ENCODE measurements around the gene FGF3.

The FGF3 gene

DNA sequence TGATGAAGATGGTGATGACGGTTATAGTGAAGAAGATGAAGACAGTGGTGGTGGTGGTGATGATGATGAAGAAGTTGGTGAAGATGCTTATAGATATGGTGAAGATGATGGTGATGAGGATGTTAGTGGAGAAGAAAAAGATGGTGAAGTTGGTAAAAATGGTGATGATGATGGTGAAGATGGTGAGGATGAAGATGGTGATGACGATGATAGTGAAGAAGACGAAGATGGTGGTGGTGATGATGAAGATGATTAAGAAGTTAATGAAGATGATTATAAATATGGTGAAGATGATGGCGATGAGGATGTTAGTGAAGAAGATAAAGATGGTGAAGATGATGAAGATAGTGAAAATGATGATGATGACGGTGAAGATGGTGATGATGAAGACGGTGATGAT is 25.2 kb upstream of the FGF3 start:
- DNase-seq (ENCODE audit: low spot score) = no peak

DNA sequence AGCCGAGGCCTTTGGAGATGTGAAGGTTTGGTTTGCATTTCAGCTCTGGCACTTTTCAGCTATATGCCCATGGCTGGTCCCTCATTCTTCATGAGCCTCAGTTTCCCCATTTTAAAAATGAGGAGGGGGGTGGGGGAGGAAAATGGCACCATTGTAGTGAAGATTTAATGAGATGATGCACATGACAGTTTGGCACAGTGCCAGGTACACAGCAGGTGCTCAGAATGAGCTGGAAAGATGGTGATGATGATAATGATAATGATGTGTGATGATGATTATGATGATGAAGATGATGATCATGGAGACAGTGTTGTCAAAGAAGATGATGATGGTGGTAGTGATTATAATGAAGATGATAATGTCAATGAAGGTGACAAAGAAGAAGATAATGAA is 24.3 kb upstream of the FGF3 start:
- DNase-seq (ENCODE audit: low spot score) = no peak

- peak; percentile 5 for DNase-seq (ENCODE audit: low spot score)
These were observed 23.7 kb upstream of the FGF3 start for GRCh38 chr11:69842746-69843528.

DNA sequence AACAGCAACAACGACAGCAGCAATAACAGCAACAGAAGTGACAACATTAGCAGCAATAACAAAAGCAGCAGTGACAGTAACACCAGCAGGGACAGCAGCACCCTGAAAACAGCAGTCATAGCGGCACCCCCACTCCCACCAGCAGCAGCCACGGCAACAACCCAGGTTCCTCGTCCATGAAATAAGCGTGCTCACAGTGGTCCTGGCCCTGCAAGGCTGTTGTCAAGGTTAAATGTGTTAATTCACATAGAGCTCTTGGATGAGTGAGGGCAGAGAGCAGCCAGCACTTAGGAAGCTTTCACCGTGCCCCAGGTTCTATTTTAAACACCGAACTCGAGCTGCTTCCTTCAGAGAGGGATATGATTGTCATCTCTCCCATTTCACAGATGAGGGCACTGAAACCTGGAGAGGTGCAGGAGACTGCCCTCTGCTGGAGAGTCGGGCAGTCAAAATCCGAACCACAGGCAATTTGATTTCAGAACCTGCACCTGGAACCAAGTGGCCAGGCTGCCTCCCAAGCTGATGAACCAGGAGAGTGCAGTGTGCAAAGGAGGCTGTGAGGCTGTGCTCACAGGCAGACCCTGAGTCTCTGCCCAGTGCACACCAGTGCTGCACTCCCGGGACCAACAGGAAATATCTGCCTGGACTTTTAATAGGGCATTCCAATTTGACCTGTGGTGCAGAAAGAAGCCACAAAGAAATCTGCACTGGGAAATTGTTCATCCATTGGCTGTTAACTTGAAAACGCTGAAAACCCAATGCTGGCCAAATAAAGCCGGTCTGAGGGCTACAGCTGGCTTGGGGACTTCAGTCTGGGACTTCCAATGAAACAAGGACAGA is 22.9 kb upstream of the FGF3 start:
- peak; percentile 29 for DNase-seq (ENCODE audit: low spot score)

DNA sequence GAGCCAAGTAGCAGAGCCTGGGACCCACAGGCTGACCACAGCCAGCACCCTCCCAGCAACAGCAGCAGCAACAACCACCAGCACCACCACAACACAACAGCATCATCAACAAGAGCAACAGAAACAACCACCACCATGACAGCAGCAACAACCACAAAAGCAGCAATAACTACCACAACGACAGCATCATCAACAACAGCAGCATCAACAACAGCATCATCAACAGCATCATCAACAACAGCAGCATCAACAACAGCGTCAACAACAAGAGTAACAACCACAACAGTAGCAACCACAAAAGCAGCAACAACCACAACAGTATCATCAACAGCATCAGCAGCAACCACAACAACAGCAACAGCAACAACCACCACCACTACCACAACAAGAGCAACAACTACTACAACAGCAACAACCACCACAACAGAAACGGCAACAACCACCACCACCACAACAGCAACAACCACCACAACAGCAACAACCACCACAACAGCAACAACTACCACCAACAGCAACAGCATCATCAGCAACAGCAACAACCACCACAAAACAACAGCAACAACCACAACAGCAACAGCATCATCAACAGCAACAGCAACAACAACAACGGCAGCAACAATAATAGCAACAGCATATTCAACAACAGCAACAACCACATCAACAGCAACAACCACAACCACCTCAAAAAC is 22.1 kb upstream of the FGF3 start:
- DNase-seq (ENCODE audit: low spot score) = no peak

GRCh38 chr11:69840371-69841169 is 21.4 kb upstream of the FGF3 start:
- DNase-seq (ENCODE audit: low spot score) = peak; percentile 6

GRCh38 chr11:69839516-69839915 is 20.3 kb upstream of the FGF3 start:
- peak; percentile 4 for DNase-seq (ENCODE audit: low spot score)

DNA sequence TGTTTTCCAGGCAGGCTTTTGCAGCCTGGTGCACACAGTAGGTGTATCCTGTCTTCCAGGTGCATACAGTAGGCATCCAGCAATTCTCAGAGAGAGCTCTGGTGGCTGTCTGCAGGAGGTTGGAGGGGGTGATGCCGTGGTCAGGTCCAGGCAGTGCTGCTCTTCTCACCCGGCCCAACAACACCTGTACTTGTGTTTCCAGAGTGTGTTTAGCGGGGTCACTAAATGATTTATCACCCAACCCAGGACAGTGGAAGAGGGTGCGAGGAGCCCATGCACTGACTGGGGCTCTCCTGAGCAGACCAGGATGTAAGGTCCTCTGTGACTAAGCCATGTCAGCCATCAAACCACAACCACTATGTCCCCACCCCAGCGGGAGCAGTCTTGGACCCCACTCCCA is 18.6 kb upstream of the FGF3 start:
- DNase-seq (ENCODE audit: low spot score) = peak; percentile 3

GRCh38 chr11:69836401-69836800 is 17.2 kb upstream of the FGF3 start:
- peak; percentile 5 for DNase-seq (ENCODE audit: low spot score)

DNA sequence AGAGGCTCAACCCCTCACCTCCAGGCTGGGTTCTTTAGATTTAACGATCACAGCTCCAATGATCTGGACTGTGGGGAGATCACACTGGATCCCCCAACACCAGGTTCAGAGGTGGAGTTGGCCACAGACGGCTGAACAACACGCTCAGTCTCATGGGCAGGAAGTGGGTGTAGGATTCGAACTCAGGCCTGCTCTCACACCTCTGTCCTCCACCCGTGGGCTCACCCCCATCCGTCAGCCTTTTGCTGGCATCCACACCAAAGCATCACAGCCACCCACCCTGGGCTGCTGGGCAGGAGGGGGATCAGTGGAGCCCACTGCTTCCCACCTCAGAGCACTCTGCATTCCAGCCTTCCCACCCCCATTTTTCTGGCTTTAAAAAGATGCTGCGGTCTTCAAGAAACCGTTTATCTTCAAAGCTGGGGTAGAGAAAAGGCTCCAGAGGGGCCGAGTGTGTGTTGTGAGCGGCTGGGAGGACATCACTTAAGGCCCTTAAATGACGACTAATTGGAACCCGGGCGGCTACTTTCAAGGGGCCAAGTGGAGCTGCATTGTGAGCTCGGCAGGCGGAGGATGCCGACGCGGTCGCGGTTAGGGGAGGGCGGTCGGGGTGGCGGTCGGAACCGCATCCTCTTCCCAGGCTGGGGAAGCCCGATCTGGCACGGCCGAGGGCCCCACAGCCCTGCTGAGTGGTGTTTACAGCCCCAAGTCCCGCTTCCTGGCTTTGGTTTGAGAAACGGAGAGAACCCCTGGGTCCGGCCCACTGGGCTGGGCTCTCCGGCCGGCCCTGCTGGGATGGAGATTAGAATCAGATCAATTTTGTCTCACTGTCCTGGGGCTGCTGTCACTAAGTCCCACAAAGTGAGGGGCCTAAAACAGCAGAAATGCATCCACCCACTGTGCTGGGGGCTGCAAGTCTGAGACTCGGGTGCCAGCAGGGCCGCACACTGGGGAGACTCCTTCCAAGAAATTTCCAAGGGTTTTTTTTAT is 15.9 kb upstream of the FGF3 start:
- DNase-seq (ENCODE audit: low spot score) = peak; percentile 8

DNA sequence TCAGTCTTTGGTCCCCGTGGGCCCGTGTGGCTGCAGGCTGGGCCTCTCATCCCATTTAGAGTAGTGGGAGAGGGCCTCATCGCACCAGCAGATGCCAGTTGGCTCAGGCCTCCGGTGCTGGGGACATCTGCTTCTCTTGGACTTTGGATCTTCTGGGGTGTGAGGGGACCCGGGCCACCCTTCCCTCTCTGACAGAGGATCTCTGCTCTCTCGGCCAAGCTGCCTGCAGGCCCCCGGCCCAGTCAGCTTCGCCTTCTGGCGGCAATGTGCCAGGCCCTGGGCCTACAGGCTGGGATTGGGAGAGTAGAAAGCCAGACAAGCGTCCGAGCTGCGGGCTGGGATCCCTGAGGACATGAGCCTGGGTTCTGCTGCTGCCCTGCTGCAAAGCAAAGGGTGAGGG is 15.0 kb upstream of the FGF3 start:
- peak; percentile 6 for DNase-seq (ENCODE audit: low spot score)

DNA sequence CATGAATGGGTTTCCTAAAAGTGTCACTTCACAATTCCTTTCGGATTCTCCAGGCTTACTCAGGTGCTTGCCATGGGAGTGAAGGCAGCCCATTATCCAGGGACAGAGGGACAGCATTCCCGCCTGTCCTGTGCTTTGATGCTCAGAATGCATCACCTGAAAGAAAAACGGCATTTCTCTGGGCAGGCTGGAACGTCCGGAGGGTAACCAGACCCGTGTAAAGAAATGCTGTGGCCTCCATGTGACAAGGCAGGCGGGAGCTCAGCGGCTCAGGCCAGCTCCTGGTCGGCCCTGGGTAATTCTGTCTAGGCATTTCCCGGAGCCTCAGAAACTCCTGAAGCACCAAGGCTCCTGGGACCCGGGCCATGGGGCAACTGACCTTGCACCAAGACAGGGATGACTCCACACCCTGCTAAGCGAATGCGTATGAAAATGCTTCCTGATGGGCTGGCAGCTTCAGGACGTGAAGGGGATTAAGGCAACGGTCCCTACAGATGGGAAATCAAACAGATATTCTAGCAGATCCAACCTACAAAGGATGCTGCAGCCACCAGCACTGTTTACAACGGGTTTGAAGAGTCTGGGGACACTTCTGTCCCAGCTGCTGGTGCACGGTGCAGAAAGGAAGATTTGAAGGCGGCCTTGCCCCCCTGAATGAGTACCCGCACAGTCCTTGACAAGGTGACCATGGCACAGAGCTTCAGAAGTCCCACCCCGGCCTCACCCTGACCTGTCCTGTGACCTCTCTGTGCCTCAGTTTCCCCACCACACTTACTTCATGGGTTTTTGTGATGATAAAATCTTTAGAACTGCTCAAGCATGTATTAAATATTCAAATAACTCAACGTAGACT is 13.6 kb upstream of the FGF3 start:
- DNase-seq (ENCODE audit: low spot score) = peak; percentile 12

DNA sequence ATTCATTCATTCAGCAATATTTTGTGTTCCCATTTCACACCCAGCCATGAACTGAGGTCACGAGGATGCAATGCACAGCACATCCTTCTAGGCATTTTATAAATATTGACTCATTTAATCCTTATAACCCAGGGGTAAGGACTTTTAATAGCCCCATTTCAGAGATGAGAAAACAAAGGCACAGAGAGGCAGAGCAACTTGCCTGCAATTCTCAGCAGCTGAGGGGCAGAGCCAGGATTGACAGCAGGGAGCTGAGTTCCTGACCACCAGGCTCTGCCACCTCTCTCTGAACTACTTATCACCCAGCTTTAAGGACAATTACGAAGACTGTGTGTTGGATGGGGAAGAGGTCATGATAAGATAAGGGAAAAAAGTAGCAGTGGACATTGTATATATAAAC is 12.8 kb upstream of the FGF3 start:
- DNase-seq (ENCODE audit: low spot score) = no peak

GRCh38 chr11:69830086-69830485 is 10.9 kb upstream of the FGF3 start:
- no peak for DNase-seq (ENCODE audit: low spot score)

DNA sequence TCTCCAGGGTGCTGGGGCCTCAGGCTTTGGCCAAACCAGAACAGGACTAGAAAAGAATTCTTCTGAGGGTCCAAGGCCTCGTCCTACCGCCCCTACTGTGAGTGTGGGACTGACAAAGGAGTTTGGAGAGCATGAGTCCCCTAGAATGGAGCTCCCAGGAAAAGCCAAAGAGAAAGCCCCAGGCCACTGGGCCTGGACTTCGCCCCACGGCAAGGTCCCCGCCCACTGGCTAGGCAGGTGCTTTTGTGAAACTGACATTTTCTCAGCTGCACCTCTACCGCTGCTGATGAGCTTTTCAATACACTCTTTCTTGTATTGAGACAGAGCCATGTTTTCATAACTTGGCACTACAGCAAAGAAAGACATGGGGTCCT is 9.7 kb upstream of the FGF3 start:
- DNase-seq (ENCODE audit: low spot score) = no peak

DNA sequence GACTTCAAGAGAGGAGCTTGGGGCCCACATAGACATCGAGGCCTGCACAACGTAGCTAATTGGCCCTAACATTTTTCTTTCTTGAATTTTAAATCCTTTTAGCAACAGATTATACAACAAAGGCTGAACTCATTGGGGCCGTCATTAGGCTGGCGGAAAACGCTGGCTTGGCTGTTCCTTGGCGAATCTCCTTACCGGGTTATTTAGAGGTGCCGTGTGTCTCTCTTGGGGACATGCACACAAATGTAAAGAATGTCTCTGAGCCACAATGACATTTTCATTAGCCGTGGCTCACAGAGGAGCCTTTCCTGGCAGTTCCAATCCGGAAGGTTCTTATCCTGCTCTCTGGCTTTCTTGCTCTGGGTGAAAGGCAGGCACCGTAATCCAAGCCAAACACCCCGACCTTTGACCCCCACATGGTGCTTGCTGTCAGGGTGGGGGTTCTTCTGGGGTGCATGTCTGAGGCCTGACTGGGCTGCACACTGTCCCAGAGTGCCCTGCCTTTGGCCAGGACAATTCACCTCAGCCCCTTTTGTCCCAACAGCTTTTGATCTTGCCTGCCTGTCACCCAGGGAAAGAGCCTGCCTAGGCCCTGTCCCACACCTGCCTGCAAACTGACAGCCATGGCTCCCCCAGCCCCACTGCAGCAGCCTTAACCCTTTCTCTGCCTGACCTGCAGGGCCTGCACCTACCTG is 9.2 kb upstream of the FGF3 start:
- no peak for DNase-seq (ENCODE audit: low spot score)

DNA sequence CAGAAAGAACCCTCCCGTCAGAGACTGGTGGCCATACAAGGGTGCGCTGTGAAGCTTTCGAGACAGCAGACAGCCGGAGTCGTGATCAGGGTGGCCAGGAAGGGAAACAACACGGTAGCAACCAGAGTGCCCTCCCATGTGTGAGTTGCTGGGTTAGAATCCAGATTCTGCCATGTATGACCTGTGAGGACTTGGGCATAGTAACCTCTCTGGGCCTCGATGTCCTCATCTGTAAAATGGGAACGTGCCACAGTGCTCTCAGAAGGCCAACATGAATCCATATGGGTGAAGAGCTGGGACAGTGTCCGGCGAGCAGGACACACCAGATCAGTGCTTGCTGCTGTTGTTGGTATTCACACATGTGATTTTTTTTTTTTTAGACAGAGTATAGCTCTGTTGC is 7.6 kb upstream of the FGF3 start:
- no peak for DNase-seq (ENCODE audit: low spot score)

DNA sequence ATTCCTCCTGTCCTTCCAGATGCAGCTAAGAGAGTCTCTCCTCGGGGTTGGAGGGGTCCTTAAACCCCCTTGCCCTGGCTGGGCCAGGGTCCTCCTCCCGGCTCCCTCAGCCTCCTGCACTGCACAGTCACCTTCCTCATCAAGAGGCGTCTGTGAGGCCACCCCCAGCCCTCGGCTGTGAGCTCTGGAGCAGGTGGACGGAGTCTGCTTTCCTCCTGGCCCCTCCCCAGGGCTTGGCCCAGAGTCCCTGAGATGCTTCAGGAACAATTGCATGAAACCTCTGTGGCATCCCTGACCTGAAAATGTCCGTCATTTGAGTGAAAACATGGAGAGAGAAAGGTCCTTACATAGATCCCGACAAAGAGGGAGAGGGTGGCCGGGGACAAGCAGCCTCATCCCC is 6.7 kb upstream of the FGF3 start:
- no peak for DNase-seq (ENCODE audit: low spot score)

All from AG20443 (cell line).